ENCODE data around the gene RAP1A. TPM values are rescaled to one million over a fixed set of nuclear protein-coding genes. Genes with fewer than 3 reads are reported as not detected.

RAP1A gene
- total RNA-seq, 1 experiment from 2014 or later: 37.1 TPM

GRCh38 chr1:111596499-111596898 is 23.1 kb upstream of the RAP1A start:
- DNase-seq (ENCODE audit: low read depth, low spot score) (no peak), ATAC-seq (no peak)
- Histone ChIP-seq H3K36me3 (ENCODE audit: control insufficient read depth, insufficient read depth, low read length) (no peaks in the 10 kb centered on the region), H3K27ac (ENCODE audit: low read length) (no peak overlapping the region), H3K4me3 (ENCODE audit: low read depth in 2 of 2, low read length in 2 of 2) (no peak overlapping the region), H3K4me1 (ENCODE audit: control insufficient read depth, insufficient read depth, low read length) (peaks cover 3% of the 10 kb centered on the region; the same call in 1 of the 2 replicates), H3K27me3 (ENCODE audit: control insufficient read depth, insufficient read depth, low read length) (no peaks in the 10 kb centered on the region), H3K9me3 (ENCODE audit: control insufficient read depth, insufficient read depth, low read depth, low read length) (no peaks in the 10 kb centered on the region)
- intact Hi-C loops (cut with micrococcal nuclease; ENCODE audit: unreplicated experiment) (no loop called here), in situ Hi-C loops (cut with HindIII; ENCODE audit: low pct_unique_long_range_greater_than_20kb, low sequenced_read_pairs) (no loop called here)
- BruUV-seq (replicated peaks): no TSS peak
- ChIA-PET POLR2A (no interaction called here), CTCF (no interaction called here)
- TF ChIP-seq TCF7L2 (IDR thresholded peaks at IDR 0.05; ENCODE audit: low read depth, low read length) (no peak), CTCF (IDR thresholded peaks at IDR 0.05) (no peak), SIN3A (IDR thresholded peaks at IDR 0.05; ENCODE audit: borderline replicate concordance, insufficient read depth, low read depth, low read length) (no peak), REST (IDR thresholded peaks at IDR 0.05; ENCODE audit: insufficient read depth in 1 of 2, low read depth in 2 of 2, low read length in 1 of 2) (no peak), POLR2AphosphoS5 (IDR thresholded peaks at IDR 0.05; ENCODE audit: low read depth, low read length) (no peak)

- peaks cover 3% of the 10 kb centered on the region; the same call in 1 of the 2 replicates for H3K4me1 ChIP-seq (ENCODE audit: control insufficient read depth, insufficient read depth, low read length)
Measured at GRCh38 chr1:111597426-111597825, 22.2 kb upstream of the RAP1A start.

More at GRCh38 chr1:111597426-111597825, 22.2 kb upstream of the RAP1A start:
- H3K27ac ChIP-seq (ENCODE audit: low read length): no peak overlapping the region
- in situ Hi-C loops (cut with HindIII; ENCODE audit: low pct_unique_long_range_greater_than_20kb, low sequenced_read_pairs): no loop called here
- no peak for DNase-seq (ENCODE audit: low read depth, low spot score)
- H3K9me3 ChIP-seq (ENCODE audit: control insufficient read depth, insufficient read depth, low read depth, low read length): no peaks in the 10 kb centered on the region
- no peak for ATAC-seq
- no peaks in the 10 kb centered on the region for H3K36me3 ChIP-seq (ENCODE audit: control insufficient read depth, insufficient read depth, low read length)
- no peak for TF ChIP-seq POLR2AphosphoS5 (IDR thresholded peaks at IDR 0.05; ENCODE audit: low read depth, low read length)
- no peak for TF ChIP-seq SIN3A (IDR thresholded peaks at IDR 0.05; ENCODE audit: borderline replicate concordance, insufficient read depth, low read depth, low read length)
- no peak for TF ChIP-seq TCF7L2 (IDR thresholded peaks at IDR 0.05; ENCODE audit: low read depth, low read length)
- TF ChIP-seq CTCF (IDR thresholded peaks at IDR 0.05): no peak
- TF ChIP-seq REST (IDR thresholded peaks at IDR 0.05; ENCODE audit: insufficient read depth in 1 of 2, low read depth in 2 of 2, low read length in 1 of 2): no peak
- POLR2A ChIA-PET: no interaction called here
- no TSS peak for BruUV-seq (replicated peaks)
- CTCF ChIA-PET: no interaction called here
- H3K4me3 ChIP-seq (ENCODE audit: low read depth in 2 of 2, low read length in 2 of 2): no peak overlapping the region
- intact Hi-C loops (cut with micrococcal nuclease; ENCODE audit: unreplicated experiment): no loop called here
- H3K27me3 ChIP-seq (ENCODE audit: control insufficient read depth, insufficient read depth, low read length): no peaks in the 10 kb centered on the region
